ENCODE data around the gene SLC44A1. TPM values are rescaled to one million over a fixed set of nuclear protein-coding genes. Genes with fewer than 3 reads are reported as not detected.

Gene SLC44A1
- total RNA-seq, 2 experiments from 2014 or later = 26.6 to 71.6 TPM

DNA sequence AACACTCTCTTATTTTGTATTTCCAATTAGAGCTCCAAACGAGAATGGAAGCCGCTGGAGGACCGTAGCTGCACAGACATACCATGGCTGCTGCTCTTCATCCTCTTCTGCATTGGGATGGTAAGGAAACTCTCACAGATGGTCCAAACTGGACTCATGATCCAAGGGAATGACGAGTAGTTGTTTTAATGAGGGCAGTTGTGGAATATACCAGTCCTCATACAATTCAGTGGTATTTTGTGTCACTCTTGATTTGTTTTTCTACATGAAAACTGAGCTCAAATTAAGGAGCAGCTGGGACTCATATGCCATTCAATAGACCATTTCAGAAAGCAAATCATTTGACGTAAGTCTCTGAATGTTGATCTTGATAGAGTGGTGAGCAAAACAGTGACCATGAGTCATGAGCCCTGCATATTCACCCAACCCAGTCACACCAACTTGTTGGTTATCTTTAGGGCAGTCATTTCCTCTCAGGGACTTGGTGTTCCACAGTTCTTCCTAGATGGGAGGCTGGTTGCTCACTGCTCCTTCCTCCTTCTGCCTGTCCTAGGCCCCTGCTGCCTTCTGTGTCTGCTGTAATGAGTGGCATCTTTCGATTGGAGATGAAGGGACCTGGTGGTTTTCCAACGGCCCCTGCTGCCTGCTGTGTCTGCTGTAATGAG lies 54.9 kb downstream of the SLC44A1 start:
- Histone ChIP-seq H3K36me3 (ENCODE audit: insufficient read depth, low read length) (peaks cover 40% of the 10 kb centered on the region), H3K4me3 (ENCODE audit: low read depth, low read length, poor library complexity, severe bottlenecking) (no peak overlapping the region), H3K4me1 (ENCODE audit: insufficient read depth, low read length, poor library complexity, severe bottlenecking) (no peaks in the 10 kb centered on the region), H3K27ac (ENCODE audit: low read depth, low read length, poor library complexity, severe bottlenecking) (no peak overlapping the region), H3K9me3 (ENCODE audit: low read length) (no peaks in the 10 kb centered on the region), H3K4me2 (ENCODE audit: low read length) (no peak overlapping the region), H3K9me2 (ENCODE audit: insufficient read depth, low read length) (no peaks in the 10 kb centered on the region), H2AFZ (ENCODE audit: low read length) (no peak overlapping the region), H4K20me1 (ENCODE audit: insufficient read depth, low read length) (0 out of 2 replicates have a peak, but pooled peaks cover 5% of the 10 kb centered on the region), H3K79me2 (ENCODE audit: insufficient read depth, low read depth, low read length) (peaks cover 11% of the 10 kb centered on the region)
- CTCF ChIA-PET (ENCODE audit: unreplicated experiment) = no interaction called here
- intact Hi-C loops (cut with micrococcal nuclease; ENCODE audit: unreplicated experiment) = no loop called here
- DNase-seq (ENCODE audit: low spot score) = no peak
- BruUV-seq (replicated peaks) = no TSS peak
- POLR2A ChIA-PET = interaction anchor here (0.8 to 2.2 kb wide), 2 partner anchors 9 to 25 kb away, joined by 3 to 7 read pairs; no protein-coding TSS in a partner anchor
- TF ChIP-seq, protein P1, sequence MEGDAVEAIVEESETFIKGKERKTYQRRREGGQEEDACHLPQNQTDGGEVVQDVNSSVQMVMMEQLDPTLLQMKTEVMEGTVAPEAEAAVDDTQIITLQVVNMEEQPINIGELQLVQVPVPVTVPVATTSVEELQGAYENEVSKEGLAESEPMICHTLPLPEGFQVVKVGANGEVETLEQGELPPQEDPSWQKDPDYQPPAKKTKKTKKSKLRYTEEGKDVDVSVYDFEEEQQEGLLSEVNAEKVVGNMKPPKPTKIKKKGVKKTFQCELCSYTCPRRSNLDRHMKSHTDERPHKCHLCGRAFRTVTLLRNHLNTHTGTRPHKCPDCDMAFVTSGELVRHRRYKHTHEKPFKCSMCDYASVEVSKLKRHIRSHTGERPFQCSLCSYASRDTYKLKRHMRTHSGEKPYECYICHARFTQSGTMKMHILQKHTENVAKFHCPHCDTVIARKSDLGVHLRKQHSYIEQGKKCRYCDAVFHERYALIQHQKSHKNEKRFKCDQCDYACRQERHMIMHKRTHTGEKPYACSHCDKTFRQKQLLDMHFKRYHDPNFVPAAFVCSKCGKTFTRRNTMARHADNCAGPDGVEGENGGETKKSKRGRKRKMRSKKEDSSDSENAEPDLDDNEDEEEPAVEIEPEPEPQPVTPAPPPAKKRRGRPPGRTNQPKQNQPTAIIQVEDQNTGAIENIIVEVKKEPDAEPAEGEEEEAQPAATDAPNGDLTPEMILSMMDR (conservative IDR thresholded peaks at IDR 0.05; ENCODE audit: low read length) = no peak
- no peak for TF ChIP-seq EZH2phosphoT487 (IDR thresholded peaks at IDR 0.05; ENCODE audit: borderline replicate concordance, low read depth, low read length)

DNA sequence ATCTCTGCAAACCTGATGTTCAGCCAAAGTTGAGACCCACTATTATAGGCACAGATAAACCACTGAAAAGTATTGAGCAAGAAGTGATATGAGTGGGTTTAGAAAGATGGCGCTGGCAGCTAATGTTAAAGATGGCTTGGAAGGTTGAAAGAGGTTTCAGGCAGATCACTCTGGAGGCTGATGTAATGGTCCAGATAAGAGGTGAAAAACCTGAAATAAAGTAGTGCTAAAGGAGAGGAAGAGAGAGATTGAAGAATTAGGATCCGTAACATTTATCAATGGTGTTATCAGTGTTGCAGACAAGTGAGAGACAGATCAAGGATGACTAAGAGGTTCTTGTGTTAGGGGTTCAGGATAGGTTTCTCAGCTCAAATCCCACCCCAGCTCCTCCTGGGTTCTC lies 58.3 kb downstream of the SLC44A1 start:
- H3K4me2 ChIP-seq (ENCODE audit: low read length) = no peak overlapping the region
- no peak overlapping the region for H3K27ac ChIP-seq (ENCODE audit: low read depth, low read length, poor library complexity, severe bottlenecking)
- intact Hi-C loops (cut with micrococcal nuclease; ENCODE audit: unreplicated experiment) = no loop called here
- H3K36me3 ChIP-seq (ENCODE audit: insufficient read depth, low read length) = peaks cover 40% of the 10 kb centered on the region
- no peak overlapping the region for H2AFZ ChIP-seq (ENCODE audit: low read length)
- no peaks in the 10 kb centered on the region for H4K20me1 ChIP-seq (ENCODE audit: insufficient read depth, low read length)
- TF ChIP-seq EZH2phosphoT487 (IDR thresholded peaks at IDR 0.05; ENCODE audit: borderline replicate concordance, low read depth, low read length) = no peak
- TF ChIP-seq, protein P1 (conservative IDR thresholded peaks at IDR 0.05; ENCODE audit: low read length) = no peak
- CTCF ChIA-PET (ENCODE audit: unreplicated experiment) = no interaction called here
- H3K79me2 ChIP-seq (ENCODE audit: insufficient read depth, low read depth, low read length) = no peaks in the 10 kb centered on the region; the same call in 1 of the 2 replicates
- no TSS peak for BruUV-seq (replicated peaks)
- H3K4me1 ChIP-seq (ENCODE audit: insufficient read depth, low read length, poor library complexity, severe bottlenecking) = peaks cover 9% of the 10 kb centered on the region
- no peaks in the 10 kb centered on the region for H3K9me2 ChIP-seq (ENCODE audit: insufficient read depth, low read length)
- no peak overlapping the region for H3K4me3 ChIP-seq (ENCODE audit: low read depth, low read length, poor library complexity, severe bottlenecking)
- H3K9me3 ChIP-seq (ENCODE audit: low read length) = no peaks in the 10 kb centered on the region
- POLR2A ChIA-PET = interaction anchor here (0.6 to 1.7 kb wide), 4 partner anchors 10 to 43 kb away, joined by 3 to 6 read pairs (median 3); no protein-coding TSS in a partner anchor
- no peak for DNase-seq (ENCODE audit: low spot score)

DNA sequence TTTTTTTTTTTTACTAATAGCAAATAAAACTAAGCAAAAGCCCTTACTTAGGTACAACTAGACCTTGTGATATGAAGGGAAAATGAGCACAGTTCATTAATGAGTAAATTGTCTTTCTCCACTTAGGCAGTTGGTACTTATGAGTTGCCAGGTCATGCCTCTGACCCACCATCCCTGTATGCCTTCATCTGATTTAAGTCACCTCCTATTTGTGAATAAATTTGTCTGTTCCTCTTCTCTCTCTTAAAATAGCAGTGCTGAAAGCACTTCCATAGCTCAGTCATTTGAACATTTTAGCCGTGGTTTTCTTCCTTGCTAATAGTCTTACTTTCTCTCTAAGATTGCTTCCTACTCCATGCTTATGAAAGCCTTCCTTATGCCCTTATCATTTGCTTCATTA lies 61.4 kb downstream of the SLC44A1 start:
- Histone ChIP-seq H2AFZ (ENCODE audit: low read length) (no peak overlapping the region), H3K9me3 (ENCODE audit: low read length) (no peaks in the 10 kb centered on the region), H3K79me2 (ENCODE audit: insufficient read depth, low read depth, low read length) (no peaks in the 10 kb centered on the region; the same call in 1 of the 2 replicates), H4K20me1 (ENCODE audit: insufficient read depth, low read length) (no peaks in the 10 kb centered on the region), H3K4me3 (ENCODE audit: low read depth, low read length, poor library complexity, severe bottlenecking) (no peak overlapping the region), H3K9me2 (ENCODE audit: insufficient read depth, low read length) (no peaks in the 10 kb centered on the region), H3K36me3 (ENCODE audit: insufficient read depth, low read length) (peaks cover 36% of the 10 kb centered on the region), H3K27ac (ENCODE audit: low read depth, low read length, poor library complexity, severe bottlenecking) (no peak overlapping the region), H3K4me2 (ENCODE audit: low read length) (no peak overlapping the region), H3K4me1 (ENCODE audit: insufficient read depth, low read length, poor library complexity, severe bottlenecking) (peaks cover 12% of the 10 kb centered on the region)
- POLR2A ChIA-PET = interaction anchor here (0.6 to 1.6 kb wide), 5 partner anchors 9 to 137 kb away, joined by 3 to 8 read pairs (median 5); no protein-coding TSS in a partner anchor
- intact Hi-C loops (cut with micrococcal nuclease; ENCODE audit: unreplicated experiment) = loop anchor here (5.0 kb wide), 1 partner anchor 39 kb away; no protein-coding TSS in a partner anchor
- no TSS peak for BruUV-seq (replicated peaks)
- CTCF ChIA-PET (ENCODE audit: unreplicated experiment) = no interaction called here
- TF ChIP-seq, protein P1 (conservative IDR thresholded peaks at IDR 0.05; ENCODE audit: low read length) = no peak
- TF ChIP-seq EZH2phosphoT487 (IDR thresholded peaks at IDR 0.05; ENCODE audit: borderline replicate concordance, low read depth, low read length) = no peak
- no peak for DNase-seq (ENCODE audit: low spot score)

Data from OCI-LY7 (cell line).